Mesothelial cell of epicardium (in vitro differentiated cells): ENCODE measurements around the gene MAGED1. TPM values are rescaled to one million over a fixed set of nuclear protein-coding genes. Genes with fewer than 3 reads are reported as not detected.
A peak's percentile ranks its signal among the peaks of the same experiment; 100 is the strongest.

ENCODE experiments used
- DNase-seq, 2 experiments: peaks; one replicate each; pipeline ENCODE4 v3.0.0; 2021; ENCODE audit warnings: low spot score in 2 of 2; ENCODE audit not compliant: unreplicated experiment in 2 of 2
- H3K27ac Mint-ChIP-seq: 2 replicates; pipeline ENCODE4 v1.8.0; 2021; ENCODE audit warnings: mixed read lengths
- H3K27me3 Mint-ChIP-seq: 2 replicates; pipeline ENCODE4 v1.8.0; 2021; ENCODE audit warnings: low read depth, mixed read lengths
- H3K36me3 Mint-ChIP-seq: 2 replicates; pipeline ENCODE4 v1.8.0; 2021; ENCODE audit warnings: mixed read lengths
- H3K4me1 Mint-ChIP-seq: 2 replicates; pipeline ENCODE4 v1.8.0; 2021; ENCODE audit warnings: mixed read lengths
- H3K4me3 Mint-ChIP-seq: 2 replicates; pipeline ENCODE4 v1.8.0; 2021; ENCODE audit warnings: mild to moderate bottlenecking, moderate library complexity, mixed read lengths
- H3K9me3 Mint-ChIP-seq: 2 replicates; pipeline ENCODE4 v1.8.0; 2021; ENCODE audit warnings: mixed read lengths
- total RNA-seq: library from RNA; stranded (reverse); gene quantifications from 3 replicates; pipeline ENCODE4 v1.2.1, GENCODE V29; 2021
- TF ChIP-seq, protein P1 (sequence below): fragments of 200-600 bp; sonication (generic); IDR thresholded peaks from one replicate; pipeline ENCODE4 v1.5.0; 2021; ENCODE audit warnings: antibody characterized with exemption; ENCODE audit not compliant: unreplicated experiment

MAGED1 gene
- total RNA-seq, 1 donor from 2014 or later = 363 TPM

DNA sequence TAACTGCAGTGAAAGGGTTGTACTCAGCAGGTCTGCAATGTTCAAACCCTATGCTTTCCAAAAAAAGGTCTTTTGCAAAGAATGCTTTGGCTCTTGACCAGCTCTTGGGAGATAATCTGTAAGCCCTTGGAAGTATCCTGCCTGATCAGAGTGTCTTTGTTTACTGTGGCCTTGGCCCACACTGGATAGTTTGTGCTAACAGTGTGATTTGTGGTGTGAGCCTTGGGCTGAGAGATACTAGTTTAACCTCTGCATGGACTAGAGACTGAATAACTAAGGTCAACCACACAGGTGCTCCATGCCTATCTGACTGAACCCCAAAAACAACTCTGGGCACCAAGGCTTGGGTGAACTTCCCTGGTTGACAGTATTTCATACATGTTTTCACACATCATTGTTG, 3.6 kb upstream of the MAGED1 start:
- peaks cover 31% of the 10 kb centered on the region for H3K9me3 Mint-ChIP-seq
- no peak overlapping the region for H3K27ac Mint-ChIP-seq
- no peak overlapping the region for H3K4me3 Mint-ChIP-seq
- no peaks in the 10 kb centered on the region for H3K27me3 Mint-ChIP-seq
- H3K4me1 Mint-ChIP-seq = peaks cover 10% of the 10 kb centered on the region
- peaks cover 2% of the 10 kb centered on the region for H3K36me3 Mint-ChIP-seq
- DNase-seq = no peak
- TF ChIP-seq, protein P1, sequence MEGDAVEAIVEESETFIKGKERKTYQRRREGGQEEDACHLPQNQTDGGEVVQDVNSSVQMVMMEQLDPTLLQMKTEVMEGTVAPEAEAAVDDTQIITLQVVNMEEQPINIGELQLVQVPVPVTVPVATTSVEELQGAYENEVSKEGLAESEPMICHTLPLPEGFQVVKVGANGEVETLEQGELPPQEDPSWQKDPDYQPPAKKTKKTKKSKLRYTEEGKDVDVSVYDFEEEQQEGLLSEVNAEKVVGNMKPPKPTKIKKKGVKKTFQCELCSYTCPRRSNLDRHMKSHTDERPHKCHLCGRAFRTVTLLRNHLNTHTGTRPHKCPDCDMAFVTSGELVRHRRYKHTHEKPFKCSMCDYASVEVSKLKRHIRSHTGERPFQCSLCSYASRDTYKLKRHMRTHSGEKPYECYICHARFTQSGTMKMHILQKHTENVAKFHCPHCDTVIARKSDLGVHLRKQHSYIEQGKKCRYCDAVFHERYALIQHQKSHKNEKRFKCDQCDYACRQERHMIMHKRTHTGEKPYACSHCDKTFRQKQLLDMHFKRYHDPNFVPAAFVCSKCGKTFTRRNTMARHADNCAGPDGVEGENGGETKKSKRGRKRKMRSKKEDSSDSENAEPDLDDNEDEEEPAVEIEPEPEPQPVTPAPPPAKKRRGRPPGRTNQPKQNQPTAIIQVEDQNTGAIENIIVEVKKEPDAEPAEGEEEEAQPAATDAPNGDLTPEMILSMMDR = no peak

DNA sequence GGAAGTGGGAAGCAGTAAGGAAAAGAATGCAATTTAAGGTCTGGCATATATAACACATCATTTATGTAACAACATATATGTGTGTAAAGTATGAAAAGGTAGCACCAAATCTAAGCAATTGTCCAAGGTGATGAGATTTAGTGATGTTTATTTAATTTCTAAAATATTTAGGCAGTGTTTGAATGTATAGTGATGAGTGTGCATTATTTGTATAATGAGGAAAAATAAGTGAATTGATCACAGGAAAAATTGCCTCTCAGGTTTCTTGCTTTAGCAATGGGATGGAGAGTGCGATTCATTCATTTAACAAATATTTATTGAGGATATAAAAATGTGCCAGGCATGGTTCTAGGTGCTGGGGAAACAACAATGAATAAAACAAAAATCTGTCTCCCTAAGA, 2.2 kb upstream of the MAGED1 start:
- peak overlapping the region; percentile 82 for H3K27ac Mint-ChIP-seq
- TF ChIP-seq, protein P1 = no peak

DNA sequence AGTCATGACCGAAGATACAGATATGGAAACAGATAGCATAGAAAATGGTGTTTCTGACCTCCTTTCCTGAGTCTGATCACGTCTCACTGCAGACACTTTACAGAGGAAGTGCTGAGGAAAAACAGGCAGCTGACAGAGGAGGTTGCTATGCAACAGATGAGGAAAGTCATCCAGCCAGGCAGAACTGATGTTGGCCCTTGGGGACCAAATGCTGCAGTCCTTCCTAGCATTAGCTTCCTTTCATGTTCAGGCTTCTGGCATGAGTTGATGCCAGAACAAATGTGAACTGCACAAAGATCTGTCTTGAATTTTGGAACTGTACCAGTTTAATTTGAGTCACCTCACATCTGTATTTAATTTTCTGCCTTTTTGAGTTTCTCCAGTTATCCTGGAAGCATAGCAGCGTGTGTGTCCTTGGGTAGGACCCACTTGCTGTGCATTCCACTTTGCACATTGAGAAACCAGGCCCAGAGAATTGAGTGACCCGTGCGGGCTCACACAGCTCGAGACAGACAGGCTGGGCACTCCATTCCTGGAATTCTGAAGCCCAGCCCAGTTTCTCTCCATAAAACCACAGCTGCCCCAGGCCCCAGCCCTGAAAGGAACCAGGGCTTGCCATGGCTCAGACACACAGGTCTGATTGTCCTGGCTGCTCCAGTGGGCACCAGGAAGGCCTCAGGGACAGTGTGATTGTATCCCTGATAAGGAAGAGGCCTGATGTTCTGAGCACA, 1.4 kb upstream of the MAGED1 start:
- TF ChIP-seq, protein P1 = no peak
- Mint-ChIP-seq H3K4me3 (peak overlapping the region; percentile 17), H3K4me1 (peaks cover 23% of the 10 kb centered on the region), H3K27me3 (no peaks in the 10 kb centered on the region), H3K36me3 (peaks cover 9% of the 10 kb centered on the region), H3K9me3 (peaks cover 26% of the 10 kb centered on the region), H3K27ac (peak overlapping the region; percentile 82)
- DNase-seq = no peak

More for the DNA sequence above, 2.2 kb upstream of the MAGED1 start:
- DNase-seq = no peak
- Mint-ChIP-seq H3K27me3 (no peaks in the 10 kb centered on the region), H3K9me3 (peaks cover 26% of the 10 kb centered on the region), H3K4me1 (peaks cover 20% of the 10 kb centered on the region), H3K36me3 (peaks cover 9% of the 10 kb centered on the region), H3K4me3 (no peak overlapping the region)

DNA sequence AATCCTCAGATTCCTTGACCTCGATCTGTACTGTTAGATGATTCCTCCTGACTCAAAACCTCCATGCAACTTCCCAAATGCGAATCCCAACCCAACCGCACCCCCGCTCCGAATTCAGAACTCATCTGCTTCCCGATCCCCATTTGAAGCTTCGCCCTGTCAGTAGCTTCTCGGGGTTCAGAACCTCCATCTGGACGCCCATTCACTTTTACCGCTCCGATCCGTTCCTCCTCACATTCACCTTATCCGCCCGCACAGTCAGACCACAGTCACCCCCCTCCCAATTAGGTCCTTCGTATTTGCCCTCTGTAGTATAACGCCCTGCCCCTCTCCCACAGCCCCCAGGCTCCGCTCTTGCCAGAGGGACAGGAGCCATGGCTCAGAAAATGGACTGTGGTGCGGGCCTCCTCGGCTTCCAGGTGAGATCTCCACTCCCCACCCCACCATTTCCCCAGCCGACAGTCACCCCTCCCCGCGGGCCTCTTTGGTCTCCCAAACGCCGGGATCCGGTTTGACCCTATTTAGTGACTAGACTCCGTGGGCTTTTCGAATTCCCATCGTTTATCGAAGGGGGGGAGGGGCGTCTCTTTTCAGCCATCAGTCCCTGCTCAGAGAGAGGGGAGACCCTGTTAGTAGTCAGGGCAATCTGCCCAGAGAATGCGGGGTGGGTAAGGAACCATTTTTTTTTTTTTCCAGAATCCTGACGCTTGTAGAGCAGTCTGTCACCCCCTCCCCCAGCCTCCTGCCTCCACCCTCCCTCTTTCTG, 691 bp downstream of the MAGED1 start:
- Mint-ChIP-seq H3K4me1 (peaks cover 38% of the 10 kb centered on the region), H3K27ac (peak overlapping the region; percentile 96), H3K4me3 (peak overlapping the region; percentile 93), H3K36me3 (peaks cover 23% of the 10 kb centered on the region), H3K27me3 (no peaks in the 10 kb centered on the region), H3K9me3 (peaks cover 34% of the 10 kb centered on the region)
- TF ChIP-seq, protein P1 = no peak
- no peak for DNase-seq

DNA sequence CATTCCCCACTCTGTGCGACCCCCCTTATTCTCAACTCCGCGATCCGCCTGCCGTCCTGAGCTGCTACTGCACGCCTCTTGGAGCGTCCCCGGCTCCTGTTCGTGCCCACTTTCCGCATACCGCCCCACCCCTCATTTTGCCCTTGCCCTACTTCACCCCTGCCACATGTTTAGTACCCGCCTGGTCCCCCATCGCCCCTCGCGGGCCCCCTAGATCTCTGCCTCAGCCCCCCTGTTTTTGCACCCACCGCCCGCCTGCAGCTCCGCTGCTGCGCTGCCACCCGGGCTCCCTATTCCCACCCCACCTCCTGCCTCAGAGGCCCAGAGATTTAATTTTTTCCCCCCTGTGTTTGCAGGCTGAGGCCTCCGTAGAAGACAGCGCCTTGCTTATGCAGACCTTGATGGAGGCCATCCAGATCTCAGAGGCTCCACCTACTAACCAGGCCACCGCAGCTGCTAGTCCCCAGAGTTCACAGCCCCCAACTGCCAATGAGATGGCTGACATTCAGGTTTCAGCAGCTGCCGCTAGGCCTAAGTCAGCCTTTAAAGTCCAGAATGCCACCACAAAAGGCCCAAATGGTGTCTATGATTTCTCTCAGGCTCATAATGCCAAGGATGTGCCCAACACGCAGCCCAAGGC, 1.4 kb downstream of the MAGED1 start:
- DNase-seq = peak in 1 of 2 experiments; percentile 46
- H3K27me3 Mint-ChIP-seq = no peaks in the 10 kb centered on the region
- H3K36me3 Mint-ChIP-seq = peaks cover 23% of the 10 kb centered on the region
- peak overlapping the region; percentile 93 for H3K4me3 Mint-ChIP-seq
- TF ChIP-seq, protein P1 = no peak
- peaks cover 34% of the 10 kb centered on the region for H3K9me3 Mint-ChIP-seq
- peaks cover 41% of the 10 kb centered on the region for H3K4me1 Mint-ChIP-seq
- peak overlapping the region; percentile 96 for H3K27ac Mint-ChIP-seq
